ENCODE data around the gene KPNA6.
A peak's percentile ranks its signal among the peaks of the same experiment; 100 is the strongest.

KPNA6 gene

DNA sequence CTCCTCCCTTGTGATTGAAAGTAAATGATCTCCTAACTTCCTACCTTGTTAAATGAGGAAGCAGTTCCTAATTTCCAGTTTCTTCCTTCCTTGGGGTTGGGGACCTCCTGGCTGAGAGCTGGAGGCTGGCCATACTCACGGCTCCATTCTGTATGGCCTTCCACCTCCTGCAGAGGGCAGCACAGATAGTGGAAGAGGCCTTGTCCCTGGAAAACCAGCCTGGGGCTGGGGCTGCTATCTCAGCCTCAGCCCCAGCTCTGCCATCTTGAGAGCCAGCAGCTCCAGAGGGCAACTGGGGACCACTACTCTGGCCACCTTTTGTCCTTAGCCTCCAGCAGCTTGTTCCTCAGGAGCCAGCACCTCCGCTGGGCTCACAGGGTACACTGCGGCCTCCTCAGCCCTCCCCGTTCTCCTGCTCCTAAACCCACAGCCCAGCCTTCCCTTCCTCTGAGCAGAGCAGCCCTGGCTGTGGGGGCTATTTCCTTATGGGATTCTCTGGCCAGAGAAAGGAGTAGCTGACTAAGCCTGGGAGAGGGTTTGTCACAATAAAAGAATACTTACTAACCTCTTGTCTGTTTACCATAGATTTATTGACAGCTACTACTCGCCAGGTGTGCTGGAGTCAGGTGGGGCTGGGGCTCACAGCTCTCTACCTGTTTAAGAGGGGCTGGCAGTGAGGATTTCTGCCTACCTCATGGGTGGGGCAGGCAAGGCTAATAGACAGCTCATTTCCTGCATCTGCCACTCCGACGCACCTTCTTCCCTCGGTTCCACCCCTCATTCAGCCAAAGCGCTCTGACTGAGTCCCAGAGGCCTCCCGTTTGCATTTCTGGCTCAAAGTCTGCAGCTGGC is 108.0 kb downstream of the KPNA6 start:
- peak in 1 of 2 donors; percentile 55 for DNase-seq (ENCODE audit: low read depth in 1 of 2, low spot score in 1 of 2)

DNA sequence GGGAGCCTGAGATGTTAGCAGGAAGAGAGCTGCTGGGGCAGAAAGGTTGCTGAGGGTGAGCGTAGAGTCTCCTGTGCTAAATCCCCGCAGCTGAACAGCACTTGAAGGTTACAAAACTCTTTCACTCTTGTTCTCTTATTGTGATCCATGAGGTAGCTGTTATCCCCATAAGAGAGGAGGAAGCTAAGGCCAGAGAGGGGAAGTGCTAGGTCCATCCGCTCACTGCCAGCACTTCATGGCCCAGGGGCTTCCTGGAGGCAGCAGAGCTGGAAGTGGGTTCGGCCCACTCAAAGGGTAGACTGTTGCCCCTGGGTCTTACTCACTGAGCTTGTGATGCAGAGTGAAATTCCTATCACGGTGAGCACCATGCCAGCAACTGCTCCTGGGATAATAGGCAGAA is 108.7 kb downstream of the KPNA6 start:
- DNase-seq (ENCODE audit: low read depth in 1 of 2, low spot score in 1 of 2) = no peak

GRCh38 chr1:32219022-32219421 is 111.2 kb downstream of the KPNA6 start:
- DNase-seq (ENCODE audit: low read depth in 1 of 2, low spot score in 1 of 2) = no peak

- DNase-seq (ENCODE audit: low read depth in 1 of 2, low spot score in 1 of 2) = no peak
Measured at GRCh38 chr1:32220746-32221580, 113.1 kb downstream of the KPNA6 start.

DNA sequence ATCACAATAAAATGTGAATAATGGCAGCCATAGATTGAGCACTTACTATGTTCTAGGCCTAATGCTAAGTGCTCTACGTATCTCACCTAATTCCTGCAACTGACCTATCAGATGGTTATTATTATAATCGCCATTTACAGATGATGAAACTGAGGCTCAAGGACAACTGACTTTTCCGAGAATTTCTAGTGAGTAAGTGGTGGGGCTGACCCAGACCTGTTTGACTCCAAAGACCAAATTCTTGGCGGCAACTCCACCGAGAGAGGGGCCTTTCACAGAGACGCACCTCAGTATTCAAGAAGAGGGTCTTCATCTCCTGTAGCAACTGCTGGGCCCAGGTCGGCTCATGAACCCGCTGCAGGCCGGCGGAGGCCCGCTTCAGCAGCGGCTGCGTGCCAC is 113.7 kb downstream of the KPNA6 start:
- no peak for DNase-seq (ENCODE audit: low read depth in 1 of 2, low spot score in 1 of 2)

- peak; percentile 84 to 91 for DNase-seq (ENCODE audit: low read depth in 1 of 2, low spot score in 1 of 2)
Measured at GRCh38 chr1:32221980-32222755, 114.3 kb downstream of the KPNA6 start, which contains the start of the genes EIF3I and TMEM234. Gene EIF3I, plus strand, starts transcription at chr1:32222407. Its CDS starts 35 bp downstream, at chr1:32222442. Gene TMEM234, minus strand, starts transcription at chr1:32222353. Its CDS starts 31 bp downstream, at chr1:32222322.

DNA sequence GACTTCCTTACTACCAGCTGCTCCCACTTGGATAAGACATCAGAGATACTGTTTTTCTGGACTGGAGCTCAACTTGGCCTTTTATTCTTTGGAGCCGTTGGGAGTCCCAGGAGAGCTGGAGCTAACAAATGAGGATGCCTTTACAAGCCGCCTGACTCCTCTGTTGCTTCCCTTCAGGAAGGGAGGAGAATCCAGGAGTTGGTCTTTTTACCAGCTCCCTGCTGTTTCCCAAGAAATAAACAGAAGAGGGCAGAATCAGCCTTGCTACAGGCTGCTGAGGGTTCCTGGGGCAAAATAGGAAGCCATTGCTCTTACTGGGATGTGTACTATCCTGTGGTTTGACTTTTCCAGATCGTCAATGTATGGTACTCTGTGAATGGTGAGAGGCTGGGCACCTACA is 115.8 kb downstream of the KPNA6 start:
- no peak for DNase-seq (ENCODE audit: low read depth in 1 of 2, low spot score in 1 of 2)

DNA sequence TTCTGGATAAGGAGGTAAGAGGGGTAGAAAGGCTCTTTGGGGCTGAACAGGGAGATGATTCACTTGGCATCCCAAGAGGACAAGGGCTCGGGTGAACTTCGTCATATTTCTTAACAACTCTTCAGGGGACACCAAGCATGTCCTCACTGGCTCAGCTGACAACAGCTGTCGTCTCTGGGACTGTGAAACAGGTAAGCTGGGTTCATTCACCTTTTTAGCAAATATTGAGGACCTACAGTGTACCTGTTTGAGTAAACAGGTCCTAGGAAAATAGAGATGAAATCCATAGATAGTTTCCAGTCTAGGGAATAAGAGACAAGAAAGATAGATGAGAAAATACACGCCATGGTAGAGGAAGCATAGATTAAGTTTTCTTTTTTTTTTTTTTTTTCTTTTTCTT is 116.4 kb downstream of the KPNA6 start:
- no peak for DNase-seq (ENCODE audit: low read depth in 1 of 2, low spot score in 1 of 2)

Measured in activated CD4-positive, alpha-beta T cell treated with anti-CD3 and anti-CD28 coated beads, Interleukin-2, amount 50 U/mL, for 24 hours (primary cell).